ENCODE data around the gene ATF5.

ATF5 gene

GRCh38 chr19:49929121-49929610 is at the start of gene ATF5, which contains the start of gene NUP62:
TSS of gene ATF5 (plus strand) at chr19:49929205. CDS start at chr19:49930851, 1,646 bp downstream.
TSS of gene NUP62 (minus strand) at chr19:49929504. CDS start at chr19:49909807, 19,697 bp downstream.
- Histone ChIP-seq H3K27me3 (ENCODE audit: control insufficient read depth in 1 of 2, insufficient read depth in 2 of 2, low read length in 2 of 2) (no peaks in the 10 kb centered on the region), H3K9me3 (ENCODE audit: control insufficient read depth in 2 of 2, low read length in 2 of 2) (no peaks in the 10 kb centered on the region), H3K27ac (ENCODE audit: low read length) (peak within 1 kb of the TSS; percentile 88), H3K36me3 (ENCODE audit: control insufficient read depth in 2 of 2, insufficient read depth in 2 of 2, low read length in 2 of 2) (peaks cover 7 to 8% of the 10 kb centered on the region in 2 donors), H3K4me3 (ENCODE audit: low read length in 2 of 2) (peak within 1 kb of the TSS; percentile 93 to 94), H3K4me1 (ENCODE audit: control insufficient read depth, insufficient read depth, low read length) (peaks cover 22% of the 10 kb centered on the region), H3K9ac (ENCODE audit: low read length in 2 of 2) (peak within 1 kb of the TSS; percentile 83 to 86)

- Histone ChIP-seq H3K36me3 (ENCODE audit: control insufficient read depth in 2 of 2, insufficient read depth in 2 of 2, low read length in 2 of 2) (peaks cover 49 to 52% of the 10 kb centered on the region in 2 donors), H3K27ac (ENCODE audit: low read length) (no peak overlapping the region), H3K4me1 (ENCODE audit: control insufficient read depth, insufficient read depth, low read length) (peaks cover 33% of the 10 kb centered on the region), H3K9me3 (ENCODE audit: control insufficient read depth in 2 of 2, low read length in 2 of 2) (peaks cover 0 to 3% of the 10 kb centered on the region in 2 donors), H3K4me3 (ENCODE audit: low read length in 2 of 2) (no peak overlapping the region), H3K9ac (ENCODE audit: low read length in 2 of 2) (no peak overlapping the region), H3K27me3 (ENCODE audit: control insufficient read depth in 1 of 2, insufficient read depth in 2 of 2, low read length in 2 of 2) (no peaks in the 10 kb centered on the region)
These were observed 49.6 kb upstream of the ATF5 start for GRCh38 chr19:49879243-49879963.

GRCh38 chr19:49880162-49880869 is 48.7 kb upstream of the ATF5 start:
- H3K9ac ChIP-seq (ENCODE audit: low read length in 2 of 2), result no peak overlapping the region
- H3K4me3 ChIP-seq (ENCODE audit: low read length in 2 of 2), result no peak overlapping the region
- H3K36me3 ChIP-seq (ENCODE audit: control insufficient read depth in 2 of 2, insufficient read depth in 2 of 2, low read length in 2 of 2), result peaks cover 56% of the 10 kb centered on the region in 2 donors
- no peak overlapping the region for H3K27ac ChIP-seq (ENCODE audit: low read length)
- H3K9me3 ChIP-seq (ENCODE audit: control insufficient read depth in 2 of 2, low read length in 2 of 2), result peaks cover 0 to 3% of the 10 kb centered on the region in 2 donors
- no peaks in the 10 kb centered on the region for H3K27me3 ChIP-seq (ENCODE audit: control insufficient read depth in 1 of 2, insufficient read depth in 2 of 2, low read length in 2 of 2)
- peaks cover 24% of the 10 kb centered on the region for H3K4me1 ChIP-seq (ENCODE audit: control insufficient read depth, insufficient read depth, low read length)

GRCh38 chr19:49881186-49881585 is 47.8 kb upstream of the ATF5 start:
- H3K36me3 ChIP-seq (ENCODE audit: control insufficient read depth in 2 of 2, insufficient read depth in 2 of 2, low read length in 2 of 2), result peaks cover 56 to 57% of the 10 kb centered on the region in 2 donors

GRCh38 chr19:49881672-49882394 is 47.2 kb upstream of the ATF5 start:
- Histone ChIP-seq H3K27ac (ENCODE audit: low read length) (no peak overlapping the region), H3K36me3 (ENCODE audit: control insufficient read depth in 2 of 2, insufficient read depth in 2 of 2, low read length in 2 of 2) (peaks cover 56 to 60% of the 10 kb centered on the region in 2 donors), H3K27me3 (ENCODE audit: control insufficient read depth in 1 of 2, insufficient read depth in 2 of 2, low read length in 2 of 2) (no peaks in the 10 kb centered on the region), H3K4me3 (ENCODE audit: low read length in 2 of 2) (no peak overlapping the region), H3K9ac (ENCODE audit: low read length in 2 of 2) (no peak overlapping the region), H3K9me3 (ENCODE audit: control insufficient read depth in 2 of 2, low read length in 2 of 2) (peaks cover 0 to 3% of the 10 kb centered on the region in 2 donors), H3K4me1 (ENCODE audit: control insufficient read depth, insufficient read depth, low read length) (peaks cover 14% of the 10 kb centered on the region)

More at GRCh38 chr19:49881186-49881585, 47.8 kb upstream of the ATF5 start:
- peaks cover 16% of the 10 kb centered on the region for H3K4me1 ChIP-seq (ENCODE audit: control insufficient read depth, insufficient read depth, low read length)
- H3K27ac ChIP-seq (ENCODE audit: low read length), result no peak overlapping the region
- no peak overlapping the region for H3K9ac ChIP-seq (ENCODE audit: low read length in 2 of 2)
- H3K9me3 ChIP-seq (ENCODE audit: control insufficient read depth in 2 of 2, low read length in 2 of 2), result peaks cover 0 to 3% of the 10 kb centered on the region in 2 donors
- H3K4me3 ChIP-seq (ENCODE audit: low read length in 2 of 2), result no peak overlapping the region
- no peaks in the 10 kb centered on the region for H3K27me3 ChIP-seq (ENCODE audit: control insufficient read depth in 1 of 2, insufficient read depth in 2 of 2, low read length in 2 of 2)

GRCh38 chr19:49882643-49883042 is 46.4 kb upstream of the ATF5 start:
- Histone ChIP-seq H3K27me3 (ENCODE audit: control insufficient read depth in 1 of 2, insufficient read depth in 2 of 2, low read length in 2 of 2) (no peaks in the 10 kb centered on the region), H3K4me3 (ENCODE audit: low read length in 2 of 2) (no peak overlapping the region), H3K9ac (ENCODE audit: low read length in 2 of 2) (no peak overlapping the region), H3K27ac (ENCODE audit: low read length) (no peak overlapping the region), H3K9me3 (ENCODE audit: control insufficient read depth in 2 of 2, low read length in 2 of 2) (peaks cover 0 to 3% of the 10 kb centered on the region in 2 donors), H3K4me1 (ENCODE audit: control insufficient read depth, insufficient read depth, low read length) (peaks cover 14% of the 10 kb centered on the region), H3K36me3 (ENCODE audit: control insufficient read depth in 2 of 2, insufficient read depth in 2 of 2, low read length in 2 of 2) (peaks cover 56 to 60% of the 10 kb centered on the region in 2 donors)

- no peak overlapping the region for H3K9ac ChIP-seq (ENCODE audit: low read length in 2 of 2)
- no peak overlapping the region for H3K27ac ChIP-seq (ENCODE audit: low read length)
- H3K9me3 ChIP-seq (ENCODE audit: control insufficient read depth in 2 of 2, low read length in 2 of 2), result peaks cover 0 to 3% of the 10 kb centered on the region in 2 donors
- H3K4me3 ChIP-seq (ENCODE audit: low read length in 2 of 2), result no peak overlapping the region
- no peaks in the 10 kb centered on the region for H3K27me3 ChIP-seq (ENCODE audit: control insufficient read depth in 1 of 2, insufficient read depth in 2 of 2, low read length in 2 of 2)
- H3K36me3 ChIP-seq (ENCODE audit: control insufficient read depth in 2 of 2, insufficient read depth in 2 of 2, low read length in 2 of 2), result peaks cover 56 to 60% of the 10 kb centered on the region in 2 donors
- H3K4me1 ChIP-seq (ENCODE audit: control insufficient read depth, insufficient read depth, low read length), result peaks cover 11% of the 10 kb centered on the region
These were observed 45.9 kb upstream of the ATF5 start for GRCh38 chr19:49883094-49883493.

- Histone ChIP-seq H3K27ac (ENCODE audit: low read length) (no peak overlapping the region), H3K4me1 (ENCODE audit: control insufficient read depth, insufficient read depth, low read length) (peaks cover 3% of the 10 kb centered on the region), H3K9ac (ENCODE audit: low read length in 2 of 2) (no peak overlapping the region), H3K4me3 (ENCODE audit: low read length in 2 of 2) (no peak overlapping the region), H3K9me3 (ENCODE audit: control insufficient read depth in 2 of 2, low read length in 2 of 2) (peaks cover 0 to 3% of the 10 kb centered on the region in 2 donors), H3K36me3 (ENCODE audit: control insufficient read depth in 2 of 2, insufficient read depth in 2 of 2, low read length in 2 of 2) (peaks cover 54 to 61% of the 10 kb centered on the region in 2 donors), H3K27me3 (ENCODE audit: control insufficient read depth in 1 of 2, insufficient read depth in 2 of 2, low read length in 2 of 2) (no peaks in the 10 kb centered on the region)
These were observed 44.9 kb upstream of the ATF5 start for GRCh38 chr19:49884109-49884508.

GRCh38 chr19:49884760-49885159 is 44.2 kb upstream of the ATF5 start:
- Histone ChIP-seq H3K36me3 (ENCODE audit: control insufficient read depth in 2 of 2, insufficient read depth in 2 of 2, low read length in 2 of 2) (peaks cover 50 to 56% of the 10 kb centered on the region in 2 donors), H3K27me3 (ENCODE audit: control insufficient read depth in 1 of 2, insufficient read depth in 2 of 2, low read length in 2 of 2) (peaks cover 5 to 6% of the 10 kb centered on the region in 2 donors)

GRCh38 chr19:49887037-49887664 is 41.9 kb upstream of the ATF5 start:
- H3K9ac ChIP-seq (ENCODE audit: low read length in 2 of 2), result no peak overlapping the region
- peaks cover 0 to 3% of the 10 kb centered on the region in 2 donors for H3K9me3 ChIP-seq (ENCODE audit: control insufficient read depth in 2 of 2, low read length in 2 of 2)
- no peak overlapping the region for H3K27ac ChIP-seq (ENCODE audit: low read length)
- H3K4me1 ChIP-seq (ENCODE audit: control insufficient read depth, insufficient read depth, low read length), result peaks cover 6% of the 10 kb centered on the region
- H3K4me3 ChIP-seq (ENCODE audit: low read length in 2 of 2), result no peak overlapping the region
- H3K27me3 ChIP-seq (ENCODE audit: control insufficient read depth in 1 of 2, insufficient read depth in 2 of 2, low read length in 2 of 2), result peaks cover 10 to 13% of the 10 kb centered on the region in 2 donors
- H3K36me3 ChIP-seq (ENCODE audit: control insufficient read depth in 2 of 2, insufficient read depth in 2 of 2, low read length in 2 of 2), result peaks cover 28 to 35% of the 10 kb centered on the region in 2 donors

More at GRCh38 chr19:49884760-49885159, 44.2 kb upstream of the ATF5 start:
- no peak overlapping the region for H3K4me3 ChIP-seq (ENCODE audit: low read length in 2 of 2)
- no peak overlapping the region for H3K9ac ChIP-seq (ENCODE audit: low read length in 2 of 2)
- H3K4me1 ChIP-seq (ENCODE audit: control insufficient read depth, insufficient read depth, low read length), result peaks cover 3% of the 10 kb centered on the region
- H3K9me3 ChIP-seq (ENCODE audit: control insufficient read depth in 2 of 2, low read length in 2 of 2), result peaks cover 0 to 3% of the 10 kb centered on the region in 2 donors
- no peak overlapping the region for H3K27ac ChIP-seq (ENCODE audit: low read length)

All from stomach smooth muscle (tissue), 2 donors.